IPS-18a (cell line): ENCODE measurements around the gene COL17A1.

Source experiments
- H3K27ac ChIP-seq: one replicate; pipeline ENCODE4 v1.5.1; 2013; ENCODE audit warnings: low read length
- H3K27me3 ChIP-seq: one replicate; pipeline ENCODE4 v1.6.1; 2013; ENCODE audit warnings: mild to moderate bottlenecking, low read length; ENCODE audit not compliant: control insufficient read depth, insufficient read depth
- H3K36me3 ChIP-seq: one replicate; pipeline ENCODE4 v1.6.1; 2013; ENCODE audit warnings: low read depth, low read length; ENCODE audit not compliant: control insufficient read depth
- H3K4me1 ChIP-seq: one replicate; pipeline ENCODE4 v1.6.1; 2013; ENCODE audit warnings: low read depth, low read length; ENCODE audit not compliant: control insufficient read depth
- H3K4me3 ChIP-seq: one replicate; pipeline ENCODE4 v1.5.1; 2013; ENCODE audit warnings: low read length
- H3K9ac ChIP-seq: one replicate; pipeline ENCODE4 v1.6.1; 2013; ENCODE audit warnings: mild to moderate bottlenecking, low read length, moderate library complexity
- H3K9me3 ChIP-seq: one replicate; pipeline ENCODE4 v1.6.1; 2013; ENCODE audit warnings: low read depth, low read length; ENCODE audit not compliant: control insufficient read depth

The COL17A1 gene

GRCh38 chr10:104045151-104046089, 40.3 kb downstream of the COL17A1 start:
- H3K4me1 ChIP-seq = peaks cover 9% of the 10 kb centered on the region
- no peaks in the 10 kb centered on the region for H3K36me3 ChIP-seq
- H3K4me3 ChIP-seq = no peak overlapping the region
- H3K9me3 ChIP-seq = no peaks in the 10 kb centered on the region
- H3K27me3 ChIP-seq = no peaks in the 10 kb centered on the region
- H3K27ac ChIP-seq = no peak overlapping the region
- no peak overlapping the region for H3K9ac ChIP-seq

- no peak overlapping the region for H3K9ac ChIP-seq
- H3K4me3 ChIP-seq = no peak overlapping the region
- H3K27ac ChIP-seq = no peak overlapping the region
- no peaks in the 10 kb centered on the region for H3K36me3 ChIP-seq
- no peaks in the 10 kb centered on the region for H3K9me3 ChIP-seq
- H3K27me3 ChIP-seq = no peaks in the 10 kb centered on the region
- peaks cover 9% of the 10 kb centered on the region for H3K4me1 ChIP-seq
Measured at GRCh38 chr10:104043854-104044253, 41.8 kb downstream of the COL17A1 start.

- H3K9ac ChIP-seq = no peak overlapping the region
- H3K4me3 ChIP-seq = no peak overlapping the region
- no peaks in the 10 kb centered on the region for H3K36me3 ChIP-seq
- no peak overlapping the region for H3K27ac ChIP-seq
- H3K27me3 ChIP-seq = no peaks in the 10 kb centered on the region
- H3K9me3 ChIP-seq = no peaks in the 10 kb centered on the region
- peaks cover 9% of the 10 kb centered on the region for H3K4me1 ChIP-seq
Measured at GRCh38 chr10:104043185-104043830, 42.4 kb downstream of the COL17A1 start.

DNA sequence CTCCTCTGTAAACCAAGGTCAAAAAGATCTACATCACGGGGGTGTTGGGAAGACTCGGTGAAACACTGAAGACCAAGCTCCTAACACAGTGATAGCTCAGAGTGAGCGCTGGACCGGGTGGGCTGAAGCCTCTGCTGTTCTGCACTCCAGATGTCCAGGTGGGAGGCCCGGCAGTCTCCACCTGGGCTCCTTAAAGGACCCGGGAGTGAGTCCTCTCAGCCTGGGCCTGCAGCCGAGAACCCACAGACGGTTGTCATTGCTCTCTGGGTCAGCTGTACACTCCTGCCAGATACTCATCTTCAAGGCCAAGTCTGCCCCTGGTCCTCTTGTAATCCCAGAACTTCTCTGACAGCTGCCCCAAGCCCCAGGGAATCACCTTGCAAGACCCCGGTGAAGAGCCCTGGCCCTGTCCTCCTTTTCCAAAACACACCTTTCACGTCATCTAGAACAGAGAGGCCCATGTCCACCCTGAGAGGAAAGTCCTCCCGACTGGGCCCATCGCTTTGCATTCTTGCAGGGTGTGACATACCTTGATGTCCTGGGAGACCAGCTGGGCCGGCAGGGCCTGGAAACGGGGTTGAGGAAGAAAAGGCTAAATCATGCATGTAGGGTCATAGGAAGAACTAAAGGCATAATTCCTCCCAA, 43.7 kb downstream of the COL17A1 start:
- Histone ChIP-seq H3K4me1 (peaks cover 9% of the 10 kb centered on the region), H3K9ac (no peak overlapping the region), H3K4me3 (no peak overlapping the region), H3K27me3 (no peaks in the 10 kb centered on the region), H3K27ac (no peak overlapping the region), H3K36me3 (no peaks in the 10 kb centered on the region), H3K9me3 (no peaks in the 10 kb centered on the region)

GRCh38 chr10:104040862-104041789, 44.6 kb downstream of the COL17A1 start:
- Histone ChIP-seq H3K27me3 (no peaks in the 10 kb centered on the region), H3K36me3 (no peaks in the 10 kb centered on the region), H3K27ac (no peak overlapping the region), H3K9ac (no peak overlapping the region), H3K4me1 (peaks cover 9% of the 10 kb centered on the region), H3K9me3 (no peaks in the 10 kb centered on the region), H3K4me3 (no peak overlapping the region)

GRCh38 chr10:104040382-104040781, 45.3 kb downstream of the COL17A1 start:
- no peaks in the 10 kb centered on the region for H3K27me3 ChIP-seq
- H3K27ac ChIP-seq = no peak overlapping the region
- H3K36me3 ChIP-seq = no peaks in the 10 kb centered on the region
- peaks cover 3% of the 10 kb centered on the region for H3K4me1 ChIP-seq
- no peaks in the 10 kb centered on the region for H3K9me3 ChIP-seq
- H3K9ac ChIP-seq = no peak overlapping the region
- H3K4me3 ChIP-seq = no peak overlapping the region

GRCh38 chr10:104038958-104039752, 46.5 kb downstream of the COL17A1 start:
- Histone ChIP-seq H3K36me3 (no peaks in the 10 kb centered on the region), H3K27me3 (no peaks in the 10 kb centered on the region), H3K4me3 (no peak overlapping the region), H3K9ac (no peak overlapping the region), H3K27ac (no peak overlapping the region), H3K9me3 (no peaks in the 10 kb centered on the region), H3K4me1 (no peaks in the 10 kb centered on the region)

GRCh38 chr10:104038537-104038936, 47.1 kb downstream of the COL17A1 start:
- no peak overlapping the region for H3K27ac ChIP-seq
- no peak overlapping the region for H3K4me3 ChIP-seq
- H3K36me3 ChIP-seq = no peaks in the 10 kb centered on the region
- no peak overlapping the region for H3K9ac ChIP-seq
- H3K27me3 ChIP-seq = no peaks in the 10 kb centered on the region
- H3K4me1 ChIP-seq = no peaks in the 10 kb centered on the region
- H3K9me3 ChIP-seq = no peaks in the 10 kb centered on the region

DNA sequence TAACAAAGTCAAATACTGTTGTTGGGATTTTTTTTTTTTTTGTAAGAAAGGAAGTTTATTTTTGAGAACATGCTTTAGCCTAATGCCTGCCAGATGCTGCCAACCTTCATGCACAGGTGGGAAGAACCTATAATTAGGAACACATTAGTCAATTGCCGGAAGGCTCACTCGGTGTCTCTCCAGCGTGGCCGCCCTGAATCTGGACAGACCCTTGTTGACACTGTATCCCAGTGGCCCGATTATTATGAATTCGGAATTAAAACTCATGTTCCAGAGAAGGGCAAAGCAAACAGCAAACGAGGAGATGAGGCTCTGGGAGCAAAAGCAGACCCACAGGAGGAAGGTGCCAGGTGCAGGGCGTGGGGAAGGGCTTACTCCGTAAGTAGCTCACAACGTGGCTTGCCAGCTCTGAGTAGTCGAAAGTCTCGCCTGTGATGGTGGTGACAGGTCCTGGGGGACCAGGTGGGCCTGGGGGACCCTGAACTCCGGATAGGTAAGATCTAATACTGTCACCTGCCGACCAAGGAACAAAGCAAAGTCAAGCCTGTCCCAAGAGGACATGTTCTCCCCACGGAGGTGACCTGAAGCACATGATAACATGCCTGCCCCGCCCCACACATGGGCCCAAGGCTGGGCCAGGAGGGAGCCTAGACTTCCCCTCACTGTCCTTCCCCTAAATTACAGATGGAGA, 48.3 kb downstream of the COL17A1 start:
- H3K36me3 ChIP-seq = no peaks in the 10 kb centered on the region
- no peaks in the 10 kb centered on the region for H3K9me3 ChIP-seq
- H3K4me3 ChIP-seq = no peak overlapping the region
- H3K27ac ChIP-seq = no peak overlapping the region
- H3K27me3 ChIP-seq = no peaks in the 10 kb centered on the region
- no peak overlapping the region for H3K9ac ChIP-seq
- H3K4me1 ChIP-seq = peaks cover 4% of the 10 kb centered on the region
